RWPE2 (cell line): Measurements from ENCODE around the gene CEBPZOS.

ENCODE experiments used
- ATAC-seq: fragments of 200-7000 bp; cut with Tn5 transposase; 3 replicates; pipeline ENCODE4 v1.9.1; 2021; ENCODE audit warnings: low read depth
- DNase-seq: peaks from one replicate; pipeline ENCODE4 v3.0.0-alpha.2; 2020; ENCODE audit warnings: low spot score
- H3K27ac ChIP-seq: fragments of 450-650 bp; 2 replicates; pipeline ENCODE4 v1.5.1; 2017; ENCODE audit warnings: mild to moderate bottlenecking; ENCODE audit not compliant: poor library complexity, severe bottlenecking
- H3K27me3 ChIP-seq: fragments of 250-450 bp; sonication (Bioruptor Pico); 2 replicates; pipeline ENCODE4 v1.5.1; 2021; ENCODE audit warnings: mild to moderate bottlenecking, moderate library complexity; ENCODE audit not compliant: insufficient read depth, poor library complexity, severe bottlenecking
- H3K36me3 ChIP-seq: fragments of 250-450 bp; sonication (Bioruptor Pico); 2 replicates; pipeline ENCODE4 v1.5.1; 2020; ENCODE audit warnings: low read depth, mild to moderate bottlenecking, moderate library complexity
- H3K4me1 ChIP-seq: fragments of 250-450 bp; sonication (Bioruptor Pico); 2 replicates; pipeline ENCODE4 v1.5.1; 2021; ENCODE audit warnings: mild to moderate bottlenecking, moderate library complexity; ENCODE audit not compliant: insufficient read depth, poor library complexity, severe bottlenecking
- H3K4me3 ChIP-seq: fragments of 250-450 bp; sonication (Bioruptor Pico); 2 replicates; pipeline ENCODE4 v1.5.1; 2021; ENCODE audit warnings: mild to moderate bottlenecking, moderate library complexity; ENCODE audit not compliant: severe bottlenecking
- H3K9me3 ChIP-seq: fragments of 250-450 bp; sonication (Bioruptor Pico); 2 replicates; pipeline ENCODE4 v1.5.1; 2021; ENCODE audit warnings: mild to moderate bottlenecking, moderate library complexity; ENCODE audit not compliant: severe bottlenecking
- CTCF ChIP-seq: fragments of 450-650 bp; IDR thresholded peaks from one replicate; pipeline ENCODE4 v1.5.1; 2017; ENCODE audit warnings: mild to moderate bottlenecking, moderate library complexity; ENCODE audit not compliant: poor library complexity, severe bottlenecking

The CEBPZOS gene

DNA sequence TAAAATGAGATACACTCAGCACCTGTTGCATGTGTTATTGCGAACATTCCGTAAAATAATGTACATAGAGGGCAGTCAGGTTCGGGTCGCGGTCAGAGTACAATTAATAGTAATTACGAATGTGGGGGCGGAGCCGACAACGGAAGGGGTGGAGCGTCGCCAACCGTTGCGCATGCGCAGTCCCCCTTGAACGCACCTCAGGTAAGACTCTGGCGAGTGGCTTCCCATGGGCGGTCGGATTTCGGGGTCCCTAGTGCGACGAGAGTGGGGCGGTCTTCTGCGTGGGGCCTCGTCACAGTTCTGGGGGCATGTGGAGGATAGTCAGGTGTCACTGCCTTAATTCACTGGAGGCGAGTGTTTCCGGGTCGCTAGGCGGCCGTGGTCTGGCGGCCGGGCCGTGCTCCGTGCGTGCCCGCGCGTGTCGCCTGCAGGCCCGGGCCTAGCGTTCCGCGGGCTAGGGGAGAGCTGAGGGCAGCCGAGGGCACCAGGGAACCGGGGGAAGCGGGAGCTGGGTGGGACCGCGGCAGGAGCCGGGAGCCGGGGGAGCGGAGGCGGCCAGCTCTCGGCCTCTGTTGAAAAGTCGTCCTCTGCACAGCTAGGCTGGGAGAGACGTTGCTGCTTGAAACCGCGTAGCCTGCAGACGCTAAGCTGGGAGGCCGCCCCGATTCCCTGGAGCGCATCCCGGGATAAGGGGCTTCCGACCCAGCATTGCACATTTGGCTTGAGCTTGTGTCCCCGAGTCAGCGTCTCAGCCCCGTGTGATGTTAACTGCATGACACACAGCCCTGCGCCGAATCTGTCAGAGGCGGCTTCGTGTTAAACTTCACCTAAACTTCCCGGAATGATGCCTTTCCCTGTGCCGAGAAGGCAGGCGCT, at the start of gene CEBPZOS:
Gene CEBPZOS, plus strand, starts transcription at position 177 of the 876 bp plus-strand sequence. CDS start 3,209 bp downstream, outside the sequence.
- H3K9me3 ChIP-seq = no peaks in the 10 kb centered on the region
- DNase-seq (peak; percentile 82), ATAC-seq (peak; percentile 80)
- H3K27ac ChIP-seq = peak within 1 kb of the TSS; percentile 38
- H3K36me3 ChIP-seq = peaks cover 17% of the 10 kb centered on the region
- H3K4me1 ChIP-seq = peaks cover 6% of the 10 kb centered on the region
- peak within 1 kb of the TSS; percentile 61 for H3K4me3 ChIP-seq
- no peaks in the 10 kb centered on the region for H3K27me3 ChIP-seq
- no peak for TF ChIP-seq CTCF

DNA sequence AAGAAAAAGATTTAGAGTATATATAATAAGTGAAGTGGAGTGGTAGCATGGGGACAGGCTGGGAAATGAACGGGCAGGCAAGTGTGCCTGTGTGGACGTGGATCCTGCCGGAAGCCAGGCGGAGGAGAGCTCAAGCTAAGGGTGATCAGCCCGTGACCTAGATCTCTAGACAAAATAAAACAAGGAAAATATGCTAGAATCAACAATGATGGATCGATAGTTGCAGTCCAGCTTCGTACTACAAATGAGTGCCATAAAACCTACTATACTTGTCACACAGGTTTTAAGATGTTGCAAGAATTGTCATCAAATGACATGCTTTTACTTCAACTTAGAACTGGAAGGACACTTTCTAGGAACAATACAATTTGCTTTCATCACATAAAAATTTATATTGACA, 48.0 kb upstream of the CEBPZOS start:
- Histone ChIP-seq H3K27ac (no peak overlapping the region), H3K36me3 (peaks cover 56% of the 10 kb centered on the region), H3K4me3 (no peak overlapping the region), H3K9me3 (no peaks in the 10 kb centered on the region), H3K4me1 (no peaks in the 10 kb centered on the region), H3K27me3 (no peaks in the 10 kb centered on the region)
- TF ChIP-seq CTCF = no peak
- ATAC-seq = no peak
- no peak for DNase-seq

GRCh38 chr2:37149626-37150322, 46.5 kb upstream of the CEBPZOS start:
- no peaks in the 10 kb centered on the region for H3K27me3 ChIP-seq
- DNase-seq (no peak), ATAC-seq (no peak)
- peaks cover 54% of the 10 kb centered on the region for H3K36me3 ChIP-seq
- no peak for TF ChIP-seq CTCF
- peaks cover 6% of the 10 kb centered on the region for H3K4me1 ChIP-seq
- no peak overlapping the region for H3K27ac ChIP-seq
- no peaks in the 10 kb centered on the region for H3K9me3 ChIP-seq
- no peak overlapping the region for H3K4me3 ChIP-seq

- peaks cover 15% of the 10 kb centered on the region for H3K4me1 ChIP-seq
- ATAC-seq = no peak
- H3K27ac ChIP-seq = no peak overlapping the region
- H3K4me3 ChIP-seq = no peak overlapping the region
- H3K27me3 ChIP-seq = no peaks in the 10 kb centered on the region
- no peak for DNase-seq
- peaks cover 25% of the 10 kb centered on the region for H3K36me3 ChIP-seq
- H3K9me3 ChIP-seq = no peaks in the 10 kb centered on the region
- TF ChIP-seq CTCF = no peak
Measured at GRCh38 chr2:37153224-37153623, 43.1 kb upstream of the CEBPZOS start.
